ENCODE results near the gene PLXNA3.
A peak's percentile ranks its signal among the peaks of the same experiment; 100 is the strongest.

PLXNA3 gene

GRCh38 chrX:154458116-154458953, at the start of gene PLXNA3:
Gene PLXNA3, plus strand, starts transcription at chrX:154458281. Its CDS starts 1,903 bp downstream, at chrX:154460184.
- peak within 1 kb of the TSS; percentile 75 for H3K4me3 ChIP-seq (ENCODE audit: low read depth, low read length)
- peaks cover 24% of the 10 kb centered on the region; the same call in 1 of the 2 replicates for H3K9me3 ChIP-seq (ENCODE audit: control insufficient read depth, insufficient read depth, low read depth, low read length)
- H3K27ac ChIP-seq (ENCODE audit: low read depth, low read length) = no peak within 1 kb of the TSS
- peaks cover 3% of the 10 kb centered on the region; the same call in 1 of the 2 replicates for H3K4me1 ChIP-seq (ENCODE audit: control insufficient read depth, insufficient read depth, low read length)
- no peaks in the 10 kb centered on the region for H3K27me3 ChIP-seq (ENCODE audit: control insufficient read depth, insufficient read depth, low read length)
- peak within 1 kb of the TSS; percentile 75 for H3K9ac ChIP-seq (ENCODE audit: low read length)
- peaks cover 23% of the 10 kb centered on the region for H3K36me3 ChIP-seq (ENCODE audit: control insufficient read depth, insufficient read depth, low read length)

GRCh38 chrX:154408659-154409221, 49.3 kb upstream of the PLXNA3 start:
- no peaks in the 10 kb centered on the region for H3K27me3 ChIP-seq (ENCODE audit: control insufficient read depth, insufficient read depth, low read length)
- H3K9ac ChIP-seq (ENCODE audit: low read length) = peak overlapping the region; percentile 73
- peak overlapping the region; percentile 61 for H3K4me3 ChIP-seq (ENCODE audit: low read depth, low read length)
- H3K9me3 ChIP-seq (ENCODE audit: control insufficient read depth, insufficient read depth, low read depth, low read length) = peaks cover 12% of the 10 kb centered on the region; the same call in 1 of the 2 replicates
- H3K4me1 ChIP-seq (ENCODE audit: control insufficient read depth, insufficient read depth, low read length) = peaks cover 13% of the 10 kb centered on the region
- peaks cover 9% of the 10 kb centered on the region; the same call in 1 of the 2 replicates for H3K36me3 ChIP-seq (ENCODE audit: control insufficient read depth, insufficient read depth, low read length)
- H3K27ac ChIP-seq (ENCODE audit: low read depth, low read length) = no peak overlapping the region

- H3K27ac ChIP-seq (ENCODE audit: low read depth, low read length) = peak within 1 kb of the TSS; percentile 18; the same call in 1 of the 2 replicates
- H3K4me1 ChIP-seq (ENCODE audit: control insufficient read depth, insufficient read depth, low read length) = peaks cover 13% of the 10 kb centered on the region
- H3K36me3 ChIP-seq (ENCODE audit: control insufficient read depth, insufficient read depth, low read length) = peaks cover 12% of the 10 kb centered on the region; the same call in 1 of the 2 replicates
- peak within 1 kb of the TSS; percentile 73 for H3K9ac ChIP-seq (ENCODE audit: low read length)
- H3K27me3 ChIP-seq (ENCODE audit: control insufficient read depth, insufficient read depth, low read length) = no peaks in the 10 kb centered on the region
- peaks cover 12% of the 10 kb centered on the region; the same call in 1 of the 2 replicates for H3K9me3 ChIP-seq (ENCODE audit: control insufficient read depth, insufficient read depth, low read depth, low read length)
- H3K4me3 ChIP-seq (ENCODE audit: low read depth, low read length) = peak within 1 kb of the TSS; percentile 61
Measured at GRCh38 chrX:154409222-154409871, 48.7 kb upstream of the PLXNA3 start, which contains the start of gene DNASE1L1. Gene DNASE1L1, minus strand, starts transcription at chrX:154409254. Its CDS starts 3,686 bp downstream, at chrX:154405568.

- Histone ChIP-seq H3K9ac (ENCODE audit: low read length) (peak overlapping the region; percentile 56), H3K36me3 (ENCODE audit: control insufficient read depth, insufficient read depth, low read length) (peaks cover 16% of the 10 kb centered on the region; the same call in 1 of the 2 replicates), H3K27ac (ENCODE audit: low read depth, low read length) (peak overlapping the region; percentile 54; the same call in 1 of the 2 replicates), H3K9me3 (ENCODE audit: control insufficient read depth, insufficient read depth, low read depth, low read length) (peaks cover 11% of the 10 kb centered on the region; the same call in 1 of the 2 replicates), H3K27me3 (ENCODE audit: control insufficient read depth, insufficient read depth, low read length) (no peaks in the 10 kb centered on the region), H3K4me3 (ENCODE audit: low read depth, low read length) (peak overlapping the region; percentile 77), H3K4me1 (ENCODE audit: control insufficient read depth, insufficient read depth, low read length) (peaks cover 13% of the 10 kb centered on the region)
Measured at GRCh38 chrX:154411981-154412340, 46.1 kb upstream of the PLXNA3 start.

- peak overlapping the region; percentile 77 for H3K4me3 ChIP-seq (ENCODE audit: low read depth, low read length)
- peaks cover 16% of the 10 kb centered on the region; the same call in 1 of the 2 replicates for H3K36me3 ChIP-seq (ENCODE audit: control insufficient read depth, insufficient read depth, low read length)
- H3K27ac ChIP-seq (ENCODE audit: low read depth, low read length) = no peak overlapping the region
Measured at GRCh38 chrX:154412468-154412867, 45.6 kb upstream of the PLXNA3 start.

GRCh38 chrX:154413142-154413541, 44.9 kb upstream of the PLXNA3 start:
- H3K27me3 ChIP-seq (ENCODE audit: control insufficient read depth, insufficient read depth, low read length) = no peaks in the 10 kb centered on the region
- H3K4me3 ChIP-seq (ENCODE audit: low read depth, low read length) = no peak overlapping the region
- peaks cover 13% of the 10 kb centered on the region for H3K4me1 ChIP-seq (ENCODE audit: control insufficient read depth, insufficient read depth, low read length)
- H3K9ac ChIP-seq (ENCODE audit: low read length) = no peak overlapping the region
- no peak overlapping the region for H3K27ac ChIP-seq (ENCODE audit: low read depth, low read length)
- H3K9me3 ChIP-seq (ENCODE audit: control insufficient read depth, insufficient read depth, low read depth, low read length) = peaks cover 11% of the 10 kb centered on the region; the same call in 1 of the 2 replicates
- peaks cover 16% of the 10 kb centered on the region; the same call in 1 of the 2 replicates for H3K36me3 ChIP-seq (ENCODE audit: control insufficient read depth, insufficient read depth, low read length)

More at GRCh38 chrX:154412468-154412867, 45.6 kb upstream of the PLXNA3 start:
- Histone ChIP-seq H3K27me3 (ENCODE audit: control insufficient read depth, insufficient read depth, low read length) (no peaks in the 10 kb centered on the region), H3K9ac (ENCODE audit: low read length) (peak overlapping the region; percentile 56), H3K9me3 (ENCODE audit: control insufficient read depth, insufficient read depth, low read depth, low read length) (peaks cover 11% of the 10 kb centered on the region; the same call in 1 of the 2 replicates), H3K4me1 (ENCODE audit: control insufficient read depth, insufficient read depth, low read length) (peaks cover 13% of the 10 kb centered on the region)

- H3K4me3 ChIP-seq (ENCODE audit: low read depth, low read length) = no peak overlapping the region
- H3K36me3 ChIP-seq (ENCODE audit: control insufficient read depth, insufficient read depth, low read length) = peaks cover 28% of the 10 kb centered on the region; the same call in 1 of the 2 replicates
- H3K9me3 ChIP-seq (ENCODE audit: control insufficient read depth, insufficient read depth, low read depth, low read length) = peaks cover 16% of the 10 kb centered on the region; the same call in 1 of the 2 replicates
Measured at GRCh38 chrX:154417157-154417556, 40.9 kb upstream of the PLXNA3 start.

GRCh38 chrX:154419189-154419588, 38.9 kb upstream of the PLXNA3 start:
- no peak overlapping the region for H3K27ac ChIP-seq (ENCODE audit: low read depth, low read length)
- no peak overlapping the region for H3K9ac ChIP-seq (ENCODE audit: low read length)
- H3K4me3 ChIP-seq (ENCODE audit: low read depth, low read length) = no peak overlapping the region
- H3K9me3 ChIP-seq (ENCODE audit: control insufficient read depth, insufficient read depth, low read depth, low read length) = peaks cover 8% of the 10 kb centered on the region; the same call in 1 of the 2 replicates
- H3K4me1 ChIP-seq (ENCODE audit: control insufficient read depth, insufficient read depth, low read length) = no peaks in the 10 kb centered on the region
- no peaks in the 10 kb centered on the region for H3K27me3 ChIP-seq (ENCODE audit: control insufficient read depth, insufficient read depth, low read length)
- H3K36me3 ChIP-seq (ENCODE audit: control insufficient read depth, insufficient read depth, low read length) = peaks cover 16% of the 10 kb centered on the region; the same call in 1 of the 2 replicates

More at GRCh38 chrX:154417157-154417556, 40.9 kb upstream of the PLXNA3 start:
- Histone ChIP-seq H3K9ac (ENCODE audit: low read length) (no peak overlapping the region), H3K4me1 (ENCODE audit: control insufficient read depth, insufficient read depth, low read length) (no peaks in the 10 kb centered on the region), H3K27ac (ENCODE audit: low read depth, low read length) (no peak overlapping the region), H3K27me3 (ENCODE audit: control insufficient read depth, insufficient read depth, low read length) (no peaks in the 10 kb centered on the region)

- Histone ChIP-seq H3K27ac (ENCODE audit: low read depth, low read length) (no peak overlapping the region), H3K36me3 (ENCODE audit: control insufficient read depth, insufficient read depth, low read length) (peaks cover 16% of the 10 kb centered on the region; the same call in 1 of the 2 replicates), H3K9ac (ENCODE audit: low read length) (no peak overlapping the region), H3K4me3 (ENCODE audit: low read depth, low read length) (no peak overlapping the region), H3K9me3 (ENCODE audit: control insufficient read depth, insufficient read depth, low read depth, low read length) (peaks cover 8% of the 10 kb centered on the region; the same call in 1 of the 2 replicates), H3K4me1 (ENCODE audit: control insufficient read depth, insufficient read depth, low read length) (no peaks in the 10 kb centered on the region), H3K27me3 (ENCODE audit: control insufficient read depth, insufficient read depth, low read length) (no peaks in the 10 kb centered on the region)
Measured at GRCh38 chrX:154419688-154420401, 38.2 kb upstream of the PLXNA3 start.

GRCh38 chrX:154420402-154420756, 37.7 kb upstream of the PLXNA3 start:
- H3K9ac ChIP-seq (ENCODE audit: low read length) = no peak overlapping the region
- no peak overlapping the region for H3K4me3 ChIP-seq (ENCODE audit: low read depth, low read length)
- no peak overlapping the region for H3K27ac ChIP-seq (ENCODE audit: low read depth, low read length)

More at GRCh38 chrX:154420402-154420756, 37.7 kb upstream of the PLXNA3 start:
- Histone ChIP-seq H3K27me3 (ENCODE audit: control insufficient read depth, insufficient read depth, low read length) (no peaks in the 10 kb centered on the region), H3K36me3 (ENCODE audit: control insufficient read depth, insufficient read depth, low read length) (peaks cover 13% of the 10 kb centered on the region; the same call in 1 of the 2 replicates), H3K9me3 (ENCODE audit: control insufficient read depth, insufficient read depth, low read depth, low read length) (peaks cover 8% of the 10 kb centered on the region; the same call in 1 of the 2 replicates), H3K4me1 (ENCODE audit: control insufficient read depth, insufficient read depth, low read length) (no peaks in the 10 kb centered on the region)

Data from HUES6 (cell line).